OCI-LY1 (cell line): ENCODE data around the gene USP6NL.
A peak's percentile ranks its signal among the peaks of the same experiment; 100 is the strongest.

Experiments used
- H2AFZ ChIP-seq: fragments of 200-600 bp; sonication (generic), shearing (Covaris generic); 2 replicates; pipeline ENCODE4 v1.6.0; 2014; ENCODE audit warnings: antibody characterized with exemption, mild to moderate bottlenecking, low read length
- H3F3A ChIP-seq: fragments of 200-600 bp; sonication (generic), shearing (Covaris generic); 2 replicates; pipeline ENCODE4 v1.6.0; 2014; ENCODE audit warnings: mild to moderate bottlenecking, antibody characterized with exemption, low read length, moderate library complexity; ENCODE audit not compliant: insufficient read depth
- H3K27ac ChIP-seq: fragments of 200-600 bp; sonication (generic); 2 replicates; pipeline ENCODE4 v1.5.1; 2014; ENCODE audit warnings: low read length, mixed run types, mild to moderate bottlenecking, low read depth; ENCODE audit not compliant: poor library complexity, severe bottlenecking
- H3K27me3 ChIP-seq: fragments of 200-600 bp; sonication (generic); 2 replicates; pipeline ENCODE4 v1.6.0; 2014; ENCODE audit warnings: antibody characterized with exemption, mild to moderate bottlenecking, low read length, moderate library complexity; ENCODE audit not compliant: insufficient read depth
- H3K36me3 ChIP-seq: fragments of 200-600 bp; sonication (generic); 2 replicates; pipeline ENCODE4 v1.6.1; 2014; ENCODE audit warnings: mild to moderate bottlenecking, antibody characterized with exemption, low read length, moderate library complexity, mixed read lengths; ENCODE audit not compliant: insufficient read depth
- H3K4me1 ChIP-seq: fragments of 200-600 bp; sonication (generic); 2 replicates; pipeline ENCODE4 v1.5.1; 2014; ENCODE audit warnings: mild to moderate bottlenecking, low read length, moderate library complexity; ENCODE audit not compliant: insufficient read depth, severe bottlenecking
- H3K4me2 ChIP-seq: fragments of 200-600 bp; sonication (generic), shearing (Covaris generic); 2 replicates; pipeline ENCODE4 v1.6.1; 2014; ENCODE audit warnings: low read length
- H3K4me3 ChIP-seq: fragments of 200-600 bp; sonication (generic); 2 replicates; pipeline ENCODE4 v1.5.1; 2014; ENCODE audit warnings: low read length, low read depth, mild to moderate bottlenecking, mixed read lengths; ENCODE audit not compliant: poor library complexity, severe bottlenecking
- H3K79me2 ChIP-seq: fragments of 200-600 bp; shearing (Covaris generic); 2 replicates; pipeline ENCODE4 v1.6.1; 2016; ENCODE audit warnings: mixed run types, low read length, mixed read lengths; ENCODE audit not compliant: insufficient read depth
- H3K9ac ChIP-seq: fragments of 200-600 bp; sonication (generic), shearing (Covaris generic); 2 replicates; pipeline ENCODE4 v1.6.1; 2014; ENCODE audit warnings: mild to moderate bottlenecking, low read length, mixed read lengths
- H3K9me2 ChIP-seq: fragments of 200-600 bp; sonication (generic), shearing (Covaris generic); 2 replicates; pipeline ENCODE4 v1.6.1; 2014; ENCODE audit warnings: low read depth, mild to moderate bottlenecking, low read length, mixed read lengths
- H3K9me3 ChIP-seq: fragments of 200-600 bp; shearing (Covaris generic); 2 replicates; pipeline ENCODE4 v1.6.1; 2014; ENCODE audit warnings: low read length, mixed read lengths
- H4K20me1 ChIP-seq: fragments of 200-600 bp; sonication (generic), shearing (Covaris generic); 2 replicates; pipeline ENCODE4 v1.6.0; 2016; ENCODE audit warnings: mild to moderate bottlenecking, low read length; ENCODE audit not compliant: insufficient read depth
- EZH2 ChIP-seq: fragments of 200-600 bp; sonication (generic), shearing (Covaris generic); IDR thresholded peaks from 2 replicates; pipeline ENCODE4 v1.8.0; 2017; ENCODE audit warnings: borderline replicate concordance, mixed run types, mild to moderate bottlenecking, antibody characterized with exemption, low read length, moderate library complexity, mixed read lengths
- TF ChIP-seq, protein P1 (sequence below): fragments of 200-600 bp; sonication (generic), shearing (Covaris generic); IDR thresholded peaks from 2 replicates; pipeline ENCODE4 v1.5.1; 2017; ENCODE audit warnings: mild to moderate bottlenecking, antibody characterized with exemption, low read length, moderate library complexity, mixed read lengths

Gene USP6NL

DNA sequence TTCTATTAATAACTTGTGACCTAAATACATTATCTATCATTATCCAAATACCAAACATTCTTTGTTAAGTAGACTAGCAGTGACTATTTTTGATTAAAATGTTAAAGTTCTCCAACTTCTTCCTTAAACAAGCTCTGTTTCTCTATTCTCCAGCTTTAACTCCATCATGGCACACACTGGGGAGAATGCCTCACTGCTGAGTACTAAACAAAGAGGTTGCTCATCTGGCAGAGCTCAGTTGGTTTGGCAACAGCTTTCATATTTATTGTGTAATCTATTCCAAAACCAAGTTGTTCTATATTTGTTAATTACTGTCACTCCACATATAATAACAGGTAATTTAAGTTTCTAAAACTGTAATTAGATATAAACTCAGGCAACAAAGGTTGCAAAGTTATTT is 89.6 kb downstream of the USP6NL start:
- TF ChIP-seq EZH2, result no peak
- TF ChIP-seq, protein P1, sequence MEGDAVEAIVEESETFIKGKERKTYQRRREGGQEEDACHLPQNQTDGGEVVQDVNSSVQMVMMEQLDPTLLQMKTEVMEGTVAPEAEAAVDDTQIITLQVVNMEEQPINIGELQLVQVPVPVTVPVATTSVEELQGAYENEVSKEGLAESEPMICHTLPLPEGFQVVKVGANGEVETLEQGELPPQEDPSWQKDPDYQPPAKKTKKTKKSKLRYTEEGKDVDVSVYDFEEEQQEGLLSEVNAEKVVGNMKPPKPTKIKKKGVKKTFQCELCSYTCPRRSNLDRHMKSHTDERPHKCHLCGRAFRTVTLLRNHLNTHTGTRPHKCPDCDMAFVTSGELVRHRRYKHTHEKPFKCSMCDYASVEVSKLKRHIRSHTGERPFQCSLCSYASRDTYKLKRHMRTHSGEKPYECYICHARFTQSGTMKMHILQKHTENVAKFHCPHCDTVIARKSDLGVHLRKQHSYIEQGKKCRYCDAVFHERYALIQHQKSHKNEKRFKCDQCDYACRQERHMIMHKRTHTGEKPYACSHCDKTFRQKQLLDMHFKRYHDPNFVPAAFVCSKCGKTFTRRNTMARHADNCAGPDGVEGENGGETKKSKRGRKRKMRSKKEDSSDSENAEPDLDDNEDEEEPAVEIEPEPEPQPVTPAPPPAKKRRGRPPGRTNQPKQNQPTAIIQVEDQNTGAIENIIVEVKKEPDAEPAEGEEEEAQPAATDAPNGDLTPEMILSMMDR, result no peak
- H3K79me2 ChIP-seq, result no peaks in the 10 kb centered on the region
- H3K9me3 ChIP-seq, result no peaks in the 10 kb centered on the region
- H2AFZ ChIP-seq, result no peak overlapping the region
- no peak overlapping the region for H3K4me3 ChIP-seq
- no peak overlapping the region for H3K4me2 ChIP-seq
- no peak overlapping the region for H3K27ac ChIP-seq
- H3K4me1 ChIP-seq, result peaks cover 6% of the 10 kb centered on the region
- no peak overlapping the region for H3K9ac ChIP-seq
- no peaks in the 10 kb centered on the region; the same call in 1 of the 2 replicates for H3F3A ChIP-seq
- no peaks in the 10 kb centered on the region for H3K27me3 ChIP-seq
- peaks cover 3% of the 10 kb centered on the region; the same call in 1 of the 2 replicates for H3K36me3 ChIP-seq
- no peaks in the 10 kb centered on the region for H3K9me2 ChIP-seq
- no peaks in the 10 kb centered on the region for H4K20me1 ChIP-seq

DNA sequence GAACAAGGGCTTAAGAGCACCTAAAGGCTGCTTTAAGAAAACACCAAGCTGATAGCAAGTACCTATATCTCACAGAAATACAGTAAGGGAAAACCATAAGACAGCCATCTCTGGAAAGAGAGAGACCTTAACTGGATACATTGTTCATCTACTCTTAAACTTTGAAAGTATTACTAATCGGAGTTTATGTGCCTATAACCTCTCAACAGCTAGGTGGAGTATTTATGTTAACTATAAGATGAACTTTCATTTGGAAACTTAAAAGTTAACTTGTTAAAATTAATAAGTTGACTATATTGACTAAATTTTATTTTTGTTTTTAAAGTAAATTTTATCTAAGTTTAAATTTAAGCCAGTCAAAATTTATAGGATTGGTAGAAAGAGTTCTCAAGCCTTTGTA is 90.6 kb downstream of the USP6NL start:
- no peak overlapping the region for H3K9ac ChIP-seq
- H3K4me3 ChIP-seq, result no peak overlapping the region
- no peak overlapping the region for H3K4me2 ChIP-seq
- no peaks in the 10 kb centered on the region for H3K79me2 ChIP-seq
- H3K9me3 ChIP-seq, result no peaks in the 10 kb centered on the region
- no peaks in the 10 kb centered on the region for H4K20me1 ChIP-seq
- TF ChIP-seq, protein P1, result no peak
- TF ChIP-seq EZH2, result no peak
- H3K27ac ChIP-seq, result no peak overlapping the region
- H3K27me3 ChIP-seq, result no peaks in the 10 kb centered on the region
- H3F3A ChIP-seq, result no peaks in the 10 kb centered on the region; the same call in 1 of the 2 replicates
- no peak overlapping the region for H2AFZ ChIP-seq
- peaks cover 15% of the 10 kb centered on the region for H3K4me1 ChIP-seq
- no peaks in the 10 kb centered on the region for H3K9me2 ChIP-seq
- H3K36me3 ChIP-seq, result peaks cover 3% of the 10 kb centered on the region; the same call in 1 of the 2 replicates

- Histone ChIP-seq H3K9me3 (no peaks in the 10 kb centered on the region), H4K20me1 (no peaks in the 10 kb centered on the region), H3K4me1 (peaks cover 17% of the 10 kb centered on the region), H3K79me2 (no peaks in the 10 kb centered on the region), H3F3A (no peaks in the 10 kb centered on the region; the same call in 1 of the 2 replicates), H3K36me3 (no peaks in the 10 kb centered on the region), H3K27ac (peak overlapping the region; percentile 40), H2AFZ (no peak overlapping the region), H3K9ac (no peak overlapping the region), H3K4me2 (no peak overlapping the region), H3K27me3 (no peaks in the 10 kb centered on the region), H3K9me2 (no peaks in the 10 kb centered on the region), H3K4me3 (no peak overlapping the region)
- TF ChIP-seq, protein P1, result no peak
- TF ChIP-seq EZH2, result no peak
These were observed 94.3 kb downstream of the USP6NL start for GRCh38 chr10:11517150-11517549.
